Endothelial cell of umbilical vein (primary cell): ENCODE measurements around the gene AGRP. TPM values are rescaled to one million over a fixed set of nuclear protein-coding genes. Genes with fewer than 3 reads are reported as not detected.

Experiments
- BruUV-seq: library from RNA; stranded (reverse); fragments of 400-500 nt; replicated peaks from 2 replicates; lab custom pipeline; 2021; lab: Mats Ljungman, UMichigan
- CTCF ChIA-PET: fragments of 300-600, 350-600 bp; sonication (Branson Sonifier 250); formaldehyde crosslinking; loops from one replicate; lab custom pipeline; 2021; ENCODE audit warnings: antibody characterized with exemption, inconsistent platforms; lab: Charles Lee
- POLR2A ChIA-PET: fragments of 300-600, 350-600 bp; sonication (Branson Sonifier 250); formaldehyde crosslinking; loops from one replicate; lab custom pipeline; 2021; ENCODE audit warnings: antibody characterized with exemption, inconsistent platforms; lab: Charles Lee
- DNase-seq: peaks from one replicate; pipeline ENCODE4 v3.0.0-alpha.2; 2011; ENCODE audit warnings: low read depth, low spot score
- FAIRE-seq: peaks from 2 replicates; lab custom pipeline; 2011; peaks lifted over from hg19 to GRCh38; lab: Jason Lieb, UNC
- H2AFZ ChIP-seq: 2 replicates; pipeline ENCODE4 v1.6.0; 2012; ENCODE audit warnings: low read depth, low read length, control low read depth, inconsistent platforms
- H3K27ac ChIP-seq: 2 replicates; pipeline ENCODE4 v1.5.1; 2011; ENCODE audit warnings: low read depth, mild to moderate bottlenecking, control low read depth, low read length, moderate library complexity; ENCODE audit not compliant: insufficient read depth
- H3K27me3 ChIP-seq, 2 experiments: 2 replicates each; pipeline versions ENCODE4 v1.6.0 to v1.6.1; 2011; ENCODE audit warnings: low read length in 2 of 2, mixed read lengths in 1 of 2; ENCODE audit not compliant: control insufficient read depth in 2 of 2, insufficient read depth in 2 of 2
- H3K36me3 ChIP-seq, 2 experiments: 2 replicates in 1 of 2; 3 replicates in 1 of 2; pipeline ENCODE4 v1.5.1; 2011; ENCODE audit warnings: low read length in 2 of 2, mild to moderate bottlenecking in 1 of 2, moderate library complexity in 1 of 2; ENCODE audit not compliant: control insufficient read depth in 2 of 2, insufficient read depth in 2 of 2; ENCODE audit errors: extremely low read depth in 1 of 2
- H3K4me1 ChIP-seq: 3 replicates; pipeline ENCODE4 v1.5.1; 2011; ENCODE audit warnings: mild to moderate bottlenecking, low read length; ENCODE audit not compliant: control insufficient read depth, insufficient read depth; ENCODE audit errors: extremely low read depth
- H3K4me2 ChIP-seq: 2 replicates; pipeline ENCODE4 v1.6.1; 2011; ENCODE audit warnings: low read length, control low read depth, mixed read lengths; ENCODE audit not compliant: insufficient read depth
- H3K4me3 ChIP-seq, 3 experiments: fragments of 200-600 bp in 1 of 3; sonication (generic), shearing (Covaris generic) in 1 of 3; replicated peaks in 1 of 3; 2 replicates each; pipeline ENCODE4 v1.5.1; 2011 to 2016; ENCODE audit warnings: control low read depth in 3 of 3, low read length in 3 of 3, mild to moderate bottlenecking in 2 of 3, inconsistent platforms in 1 of 3, low read depth in 1 of 3, moderate library complexity in 1 of 3; ENCODE audit not compliant: insufficient read depth in 1 of 3
- H3K79me2 ChIP-seq: 2 replicates; pipeline ENCODE4 v1.6.0; 2012; ENCODE audit warnings: low read length, inconsistent platforms; ENCODE audit not compliant: control insufficient read depth, insufficient read depth
- H3K9ac ChIP-seq: replicated peaks from 2 replicates; pipeline ENCODE3; 2011; ENCODE audit warnings: low read length, control low read depth; ENCODE audit not compliant: insufficient read depth; ENCODE audit errors: extremely low read depth
- H3K9me1 ChIP-seq: replicated peaks from 3 replicates; pipeline ENCODE4 v1.6.0; 2011; ENCODE audit warnings: mild to moderate bottlenecking, low read length; ENCODE audit not compliant: control insufficient read depth, insufficient read depth; ENCODE audit errors: extremely low read depth
- H3K9me3 ChIP-seq: replicated peaks from 2 replicates; pipeline ENCODE4 v1.5.1; 2012; ENCODE audit warnings: low read length, inconsistent platforms; ENCODE audit not compliant: control insufficient read depth, insufficient read depth
- H4K20me1 ChIP-seq: replicated peaks from 2 replicates; pipeline ENCODE3; 2011; ENCODE audit warnings: mild to moderate bottlenecking, low read length; ENCODE audit not compliant: control insufficient read depth, insufficient read depth; ENCODE audit errors: extremely low read depth
- EZH2 ChIP-seq: IDR thresholded peaks from 2 replicates; pipeline ENCODE4 v1.6.1; 2012; ENCODE audit warnings: borderline replicate concordance, low read depth, mild to moderate bottlenecking, moderate library complexity, low read length, inconsistent platforms; ENCODE audit not compliant: severe bottlenecking
- FOS ChIP-seq: IDR thresholded peaks from 2 replicates; pipeline ENCODE4 v1.6.1; 2011; ENCODE audit warnings: mild to moderate bottlenecking, low read length, moderate library complexity, borderline replicate concordance; ENCODE audit not compliant: insufficient read depth
- GATA2 ChIP-seq: IDR thresholded peaks from 2 replicates; pipeline ENCODE4 v1.7.0; 2011; ENCODE audit warnings: low read depth, mild to moderate bottlenecking, moderate library complexity, mixed read lengths, low read length; ENCODE audit not compliant: insufficient read length, insufficient read depth
- JUN ChIP-seq: IDR thresholded peaks from 2 replicates; pipeline ENCODE4 v1.6.1; 2011; ENCODE audit warnings: borderline replicate concordance, low read depth; ENCODE audit not compliant: insufficient read length, insufficient read depth
- MYC ChIP-seq: IDR thresholded peaks from one replicate; pipeline ENCODE4 v1.6.1; 2011; ENCODE audit warnings: mild to moderate bottlenecking, low read depth, low read length
- POLR2A ChIP-seq: IDR thresholded peaks from 2 replicates; pipeline ENCODE4 v1.6.1; 2012; ENCODE audit warnings: low read depth, mild to moderate bottlenecking, control low read depth, low read length
- POLR2AphosphoS5 ChIP-seq: IDR thresholded peaks from 2 replicates; pipeline ENCODE4 v1.6.1; 2012; ENCODE audit warnings: low read depth, mild to moderate bottlenecking, control low read depth, low read length, moderate library complexity; ENCODE audit not compliant: insufficient read depth
- dilution Hi-C: fragments of 300-500 bp; cut with MboI; formaldehyde crosslinking; loops from one replicate; pipeline ENCODE4 v1.15.0; 2019; ENCODE audit warnings: low sequenced_read_pairs; ENCODE audit not compliant: extremely low pct_ligation_motif_present
- intact Hi-C: fragments of 100-400 bp; cut with micrococcal nuclease; formaldehyde crosslinking; loops from one replicate; pipeline ENCODE4 v1.10.0; 2022
- polyA plus RNA-seq, 4 experiments: library from polyadenylated mRNA; depleted of rRNA in 3 of 4; stranded (reverse) in 3 of 4; unstranded in 1 of 4; fragments of >200 nt; gene quantifications; 2 replicates each; pipeline versions ENCODE4 v1.2.1 to v1.2.3, GENCODE V29; 2011 to 2012; ENCODE audit warnings: missing spikeins in 1 of 4
- total RNA-seq: library from RNA; stranded (reverse); gene quantifications from 2 replicates; pipeline ENCODE4 v1.2.3, GENCODE V29; 2021
- TF ChIP-seq, protein P1 (sequence below): IDR thresholded peaks from 2 replicates; pipeline ENCODE4 v1.6.1; 2011; ENCODE audit not compliant: insufficient read depth, insufficient read length
- TF ChIP-seq, protein P2 (sequence below), 2 donors: IDR thresholded peaks; 1 replicate in 1 of 2; 2 replicates in 1 of 2; pipeline ENCODE4 v1.5.1; 2011; ENCODE audit warnings: low read length in 2 of 2, mild to moderate bottlenecking in 2 of 2, moderate library complexity in 2 of 2, control low read depth in 1 of 2, inconsistent platforms in 1 of 2, low read depth in 1 of 2; ENCODE audit not compliant: insufficient read depth in 1 of 2; ENCODE audit errors: extremely low read depth in 1 of 2

AGRP gene
- total and polyA plus RNA-seq, 2 donors (not counting 3 experiments of a cell fraction or from before 2014, with no cell fraction given), result not detected

DNA sequence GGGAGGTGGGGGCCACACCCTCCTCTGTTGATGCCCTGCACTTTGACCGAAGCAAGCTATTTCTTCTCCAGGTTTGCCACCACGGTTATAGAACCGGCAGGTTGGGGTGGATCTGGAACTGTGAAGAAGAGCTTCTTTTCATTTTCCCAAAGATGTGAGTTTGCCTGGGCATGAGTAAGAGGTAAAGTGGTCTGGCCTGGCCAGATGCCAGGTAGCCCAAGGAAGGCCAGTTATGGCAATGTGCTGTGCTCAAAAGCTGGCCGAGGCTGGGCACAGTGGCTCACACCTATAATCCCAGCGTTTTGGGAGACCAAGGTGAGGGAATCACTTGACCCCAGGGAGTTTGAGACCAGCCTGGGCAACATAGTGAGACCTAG lies 21.1 kb downstream of the AGRP start:
- H3K79me2 ChIP-seq, result peaks cover 10% of the 10 kb centered on the region
- no peaks in the 10 kb centered on the region for H3K9me3 ChIP-seq
- no peak overlapping the region for H3K9ac ChIP-seq
- H2AFZ ChIP-seq, result no peak overlapping the region
- H3K4me2 ChIP-seq, result no peak overlapping the region
- no peaks in the 10 kb centered on the region for H4K20me1 ChIP-seq
- H3K4me3 ChIP-seq, result no peak overlapping the region
- TF ChIP-seq MYC (no peak), JUN (no peak), GATA2 (no peak), FOS (no peak), EZH2 (no peak), POLR2A (no peak), POLR2AphosphoS5 (no peak)
- TF ChIP-seq, protein P1, sequence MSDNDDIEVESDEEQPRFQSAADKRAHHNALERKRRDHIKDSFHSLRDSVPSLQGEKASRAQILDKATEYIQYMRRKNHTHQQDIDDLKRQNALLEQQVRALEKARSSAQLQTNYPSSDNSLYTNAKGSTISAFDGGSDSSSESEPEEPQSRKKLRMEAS, result no peak
- TF ChIP-seq, protein P2, sequence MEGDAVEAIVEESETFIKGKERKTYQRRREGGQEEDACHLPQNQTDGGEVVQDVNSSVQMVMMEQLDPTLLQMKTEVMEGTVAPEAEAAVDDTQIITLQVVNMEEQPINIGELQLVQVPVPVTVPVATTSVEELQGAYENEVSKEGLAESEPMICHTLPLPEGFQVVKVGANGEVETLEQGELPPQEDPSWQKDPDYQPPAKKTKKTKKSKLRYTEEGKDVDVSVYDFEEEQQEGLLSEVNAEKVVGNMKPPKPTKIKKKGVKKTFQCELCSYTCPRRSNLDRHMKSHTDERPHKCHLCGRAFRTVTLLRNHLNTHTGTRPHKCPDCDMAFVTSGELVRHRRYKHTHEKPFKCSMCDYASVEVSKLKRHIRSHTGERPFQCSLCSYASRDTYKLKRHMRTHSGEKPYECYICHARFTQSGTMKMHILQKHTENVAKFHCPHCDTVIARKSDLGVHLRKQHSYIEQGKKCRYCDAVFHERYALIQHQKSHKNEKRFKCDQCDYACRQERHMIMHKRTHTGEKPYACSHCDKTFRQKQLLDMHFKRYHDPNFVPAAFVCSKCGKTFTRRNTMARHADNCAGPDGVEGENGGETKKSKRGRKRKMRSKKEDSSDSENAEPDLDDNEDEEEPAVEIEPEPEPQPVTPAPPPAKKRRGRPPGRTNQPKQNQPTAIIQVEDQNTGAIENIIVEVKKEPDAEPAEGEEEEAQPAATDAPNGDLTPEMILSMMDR (IDR thresholded peaks at IDR 0.05; ENCODE audit: extremely low read depth in 1 of 2, insufficient read depth in 1 of 2, low read depth in 1 of 2, low read length in 2 of 2), result no peak
- H3K4me1 ChIP-seq, result peaks cover 17% of the 10 kb centered on the region
- dilution Hi-C loops (no loop called here), intact Hi-C loops (no loop called here)
- no TSS peak for BruUV-seq
- no peaks in the 10 kb centered on the region for H3K9me1 ChIP-seq
- DNase-seq (no peak), FAIRE-seq (no peak)
- H3K27me3 ChIP-seq, result no peaks in the 10 kb centered on the region
- POLR2A ChIA-PET, result no interaction called here
- H3K36me3 ChIP-seq, result peaks cover 0 to 5% of the 10 kb centered on the region in 2 experiments
- no peak overlapping the region for H3K27ac ChIP-seq
- CTCF ChIA-PET, result interaction anchor here (0.6 to 12.4 kb wide), 6 partner anchors 16 to 202 kb away, joined by 3 to 201 read pairs (median 4); partner anchors contain the start of genes ATP6V0D1 and HSD11B2
